Sigmoid colon (tissue), 4 donors: Measurements from ENCODE around the gene STOML1.

Experiments used
- CTCF ChIP-seq, 4 experiments: fragments of 450-650 bp in 3 of 4; fragments of 200-600 bp in 1 of 4; IDR thresholded peaks; one replicate each; pipeline ENCODE4 v1.5.1; 2016 to 2019; ENCODE audit warnings: antibody characterized with exemption in 4 of 4, mild to moderate bottlenecking in 3 of 4, moderate library complexity in 2 of 4
- POLR2AphosphoS5 ChIP-seq, 4 donors: sonication (generic); formaldehyde crosslinking; IDR thresholded peaks; one replicate each; pipeline ENCODE4 v1.6.1; 2017; ENCODE audit warnings: antibody characterized with exemption in 4 of 4

- TF ChIP-seq POLR2AphosphoS5 (IDR thresholded peaks at IDR 0.05), result no peak
- no peak for TF ChIP-seq CTCF (IDR thresholded peaks at IDR 0.05)
Measured at GRCh38 chr15:73955326-73955725, 36.8 kb downstream of the STOML1 start.
